HEK293 (cell line): ENCODE data around the gene PLEKHH3.

Experiments
- OSR2 ChIP-seq: fragments of 450-650 bp; formaldehyde crosslinking; IDR thresholded peaks from 2 replicates; pipeline ENCODE4 v1.5.1; 2016; ENCODE audit warnings: missing biosample characterization, missing genetic modification characterization
- PRDM10 ChIP-seq: fragments of 450-650 bp; formaldehyde crosslinking; IDR thresholded peaks from 2 replicates; pipeline ENCODE4 v1.5.1; 2016; ENCODE audit warnings: missing biosample characterization, missing genetic modification characterization
- PRDM2 ChIP-seq: fragments of 450-650 bp; formaldehyde crosslinking; IDR thresholded peaks from 2 replicates; pipeline ENCODE4 v1.5.1; 2016; ENCODE audit warnings: missing biosample characterization, missing genetic modification characterization, borderline replicate concordance
- ZNF10 ChIP-seq: fragments of 450-650 bp; formaldehyde crosslinking; IDR thresholded peaks from 2 replicates; pipeline ENCODE4 v1.5.1; 2017; ENCODE audit warnings: missing biosample characterization, missing genetic modification characterization
- ZNF114 ChIP-seq: fragments of 450-650 bp; formaldehyde crosslinking; IDR thresholded peaks from 2 replicates; pipeline ENCODE4 v1.5.0; 2017; ENCODE audit warnings: missing biosample characterization, missing genetic modification characterization
- ZNF132 ChIP-seq: fragments of 450-650 bp; formaldehyde crosslinking; IDR thresholded peaks from 2 replicates; pipeline ENCODE4 v1.5.1; 2017; ENCODE audit warnings: missing biosample characterization, missing genetic modification characterization, borderline replicate concordance
- ZNF16 ChIP-seq: fragments of 450-650 bp; formaldehyde crosslinking; IDR thresholded peaks from 2 replicates; pipeline ENCODE4 v1.5.1; 2016; ENCODE audit warnings: low read depth, missing biosample characterization, missing genetic modification characterization
- ZNF184 ChIP-seq: fragments of 450-650 bp; IDR thresholded peaks from 2 replicates; pipeline ENCODE4 v1.5.1; 2018; ENCODE audit warnings: missing biosample characterization, mild to moderate bottlenecking, missing genetic modification characterization
- ZNF248 ChIP-seq: fragments of 450-650 bp; formaldehyde crosslinking; IDR thresholded peaks from 2 replicates; pipeline ENCODE4 v1.5.1; 2017; ENCODE audit warnings: missing biosample characterization, missing genetic modification characterization
- ZNF266 ChIP-seq: fragments of 450-650 bp; formaldehyde crosslinking; IDR thresholded peaks from 2 replicates; pipeline ENCODE4 v1.5.1; 2016; ENCODE audit warnings: missing biosample characterization, missing genetic modification characterization, low read depth
- ZNF341 ChIP-seq: fragments of 450-650 bp; formaldehyde crosslinking; IDR thresholded peaks from 2 replicates; pipeline ENCODE4; 2016; ENCODE audit warnings: low read depth, missing biosample characterization, missing genetic modification characterization
- ZNF404 ChIP-seq: fragments of 450-650 bp; formaldehyde crosslinking; IDR thresholded peaks from 2 replicates; pipeline ENCODE4 v1.5.1; 2017; ENCODE audit warnings: missing biosample characterization, missing genetic modification characterization
- ZNF510 ChIP-seq: fragments of 450-650 bp; formaldehyde crosslinking; IDR thresholded peaks from 2 replicates; pipeline ENCODE4 v1.5.1; 2018; ENCODE audit warnings: mild to moderate bottlenecking, missing genetic modification characterization, missing biosample characterization; ENCODE audit not compliant: insufficient replicate concordance
- ZNF518A ChIP-seq: fragments of 450-650 bp; formaldehyde crosslinking; conservative IDR thresholded peaks from 2 replicates; pipeline ENCODE4 v1.5.1; 2016; ENCODE audit warnings: low read depth, missing biosample characterization, missing genetic modification characterization
- ZNF530 ChIP-seq: fragments of 450-650 bp; formaldehyde crosslinking; IDR thresholded peaks from 2 replicates; pipeline ENCODE4 v1.5.1; 2016; ENCODE audit warnings: low read depth, missing biosample characterization, missing genetic modification characterization
- ZNF626 ChIP-seq: fragments of 450-650 bp; sonication (Bioruptor Pico); formaldehyde crosslinking; IDR thresholded peaks from 2 replicates; pipeline ENCODE4 v1.5.1; 2018; ENCODE audit warnings: missing biosample characterization, missing genetic modification characterization, inconsistent platforms
- ZNF639 ChIP-seq: fragments of 450-650 bp; formaldehyde crosslinking; IDR thresholded peaks from 2 replicates; pipeline ENCODE4 v1.5.1; 2016; ENCODE audit warnings: missing biosample characterization, missing genetic modification characterization
- ZNF645 ChIP-seq: fragments of 450-650 bp; formaldehyde crosslinking; IDR thresholded peaks from 2 replicates; pipeline ENCODE4; 2016; ENCODE audit warnings: missing biosample characterization, missing genetic modification characterization
- ZSCAN16 ChIP-seq: fragments of 450-650 bp; formaldehyde crosslinking; IDR thresholded peaks from 2 replicates; pipeline ENCODE4 v1.5.1; 2016; ENCODE audit warnings: missing biosample characterization, missing genetic modification characterization
- ZSCAN4 ChIP-seq: fragments of 450-650 bp; formaldehyde crosslinking; IDR thresholded peaks from 2 replicates; pipeline ENCODE4 v1.5.1; 2017; ENCODE audit warnings: missing biosample characterization, missing genetic modification characterization

PLEKHH3 gene

GRCh38 chr17:42677921-42678781 lies 1.4 kb upstream of the PLEKHH3 start (continued):
- TF ChIP-seq ZNF639 = 0 out of 2 replicates have a peak, but pooled peaks have one; percentile 17
- TF ChIP-seq ZNF248 (tag by site-specific recombination) = no peak
- TF ChIP-seq ZNF16 (tag by site-specific recombination) = no peak
- no peak for TF ChIP-seq PRDM2 (tag by site-specific recombination)
- TF ChIP-seq ZNF10 (tag by site-specific recombination) = no peak
- TF ChIP-seq PRDM10 (tag by site-specific recombination) = peak; percentile 83
- no peak for TF ChIP-seq ZSCAN4
- TF ChIP-seq ZSCAN16 = no peak
- peak; percentile 83 for TF ChIP-seq ZNF341 (tag by site-specific recombination)
- no peak for TF ChIP-seq ZNF530 (tag by site-specific recombination)
- no peak for TF ChIP-seq ZNF404 (tag by site-specific recombination)
- no peak for TF ChIP-seq ZNF510 (tag by site-specific recombination)
- no peak for TF ChIP-seq ZNF184 (tag by site-specific recombination)
- TF ChIP-seq ZNF518A (tag by site-specific recombination) = no peak
- TF ChIP-seq ZNF645 (tag by site-specific recombination) = no peak
- TF ChIP-seq ZNF626 (tag by site-specific recombination) = no peak
- TF ChIP-seq ZNF266 (tag by site-specific recombination) = no peak
- TF ChIP-seq ZNF114 (tag by site-specific recombination) = no peak
- no peak for TF ChIP-seq ZNF132
- no peak for TF ChIP-seq OSR2
